GM23248 (cell line): ENCODE data around the gene UBN1.

ENCODE experiments used
- EZH2 ChIP-seq: fragments of 200-600 bp; sonication (generic); IDR thresholded peaks from 2 replicates; pipeline ENCODE4 v1.6.1; 2018; ENCODE audit warnings: antibody characterized with exemption, mild to moderate bottlenecking; ENCODE audit not compliant: insufficient read depth, poor library complexity, severe bottlenecking
- EZH2phosphoT487 ChIP-seq: fragments of 200-600 bp; sonication (generic); IDR thresholded peaks from 2 replicates; pipeline ENCODE4 v1.6.1; 2018; ENCODE audit warnings: antibody characterized with exemption, moderate library complexity, mild to moderate bottlenecking, low read depth; ENCODE audit not compliant: insufficient read depth

DNA sequence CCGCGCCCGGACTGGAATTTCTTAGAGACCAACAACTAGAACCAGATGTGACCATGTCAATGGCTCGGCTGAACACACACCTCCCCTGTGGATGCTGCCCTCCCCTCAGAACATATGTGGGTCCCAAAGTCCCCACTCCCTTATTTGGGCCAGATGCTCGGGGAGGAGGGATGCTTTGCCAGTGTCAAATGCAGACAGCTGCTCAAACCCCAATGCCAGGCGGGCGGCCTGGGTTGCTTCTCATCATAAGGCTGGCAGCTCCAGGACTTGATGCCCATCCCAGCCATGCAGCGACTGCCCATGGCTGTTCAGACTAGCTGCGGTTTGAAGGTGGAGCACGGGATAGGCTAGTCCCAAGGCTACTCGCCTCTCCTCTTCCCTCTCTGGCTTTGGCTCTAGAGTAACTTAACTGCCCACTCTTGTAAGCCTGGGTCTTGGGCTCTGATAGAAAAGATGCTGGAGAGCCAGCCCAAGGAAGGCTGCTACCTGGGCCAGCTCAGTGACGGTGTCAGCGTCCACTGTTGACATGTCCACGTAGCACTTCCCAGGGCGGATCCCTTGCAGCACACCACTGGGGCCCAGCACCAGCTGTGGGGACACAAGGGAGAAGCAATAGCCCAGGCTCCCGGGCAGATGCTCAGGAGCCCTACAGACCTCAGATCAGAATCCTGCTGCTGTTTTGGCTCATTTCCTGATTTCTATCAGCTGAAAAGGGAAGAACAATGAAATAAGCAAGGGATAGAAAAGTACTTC is 33.9 kb upstream of the UBN1 start:
- no peak for TF ChIP-seq EZH2
- TF ChIP-seq EZH2phosphoT487 = no peak
